ENCODE results near the gene TM4SF4.

Gene TM4SF4

DNA sequence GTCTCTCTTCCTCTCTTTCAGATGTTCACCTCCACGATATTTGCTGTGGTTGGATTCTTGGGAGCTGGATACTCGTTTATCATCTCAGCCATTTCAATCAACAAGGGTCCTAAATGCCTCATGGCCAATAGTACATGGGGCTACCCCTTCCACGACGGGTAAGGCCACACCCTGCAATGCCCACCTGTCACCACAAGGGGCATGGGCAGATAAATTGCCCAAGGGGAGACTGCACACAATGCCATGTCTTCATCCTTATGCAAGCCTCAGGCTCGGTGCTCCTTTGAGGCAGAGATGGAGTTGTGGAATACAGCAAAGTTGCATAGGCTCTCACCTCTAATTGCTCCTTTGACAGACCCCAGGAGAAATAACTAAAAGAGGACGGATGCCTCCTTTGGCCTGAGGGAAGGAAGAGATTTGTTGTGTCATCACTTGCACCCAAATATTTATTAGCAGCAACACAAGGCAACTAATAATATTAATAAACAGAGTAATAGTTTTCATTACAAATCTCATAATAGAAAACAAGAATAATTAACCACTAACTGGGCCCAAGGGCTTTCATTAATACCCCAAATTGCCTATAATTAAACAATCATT, 13.2 kb downstream of the TM4SF4 start:
- DNase-seq = peak; percentile 10 to 51

DNA sequence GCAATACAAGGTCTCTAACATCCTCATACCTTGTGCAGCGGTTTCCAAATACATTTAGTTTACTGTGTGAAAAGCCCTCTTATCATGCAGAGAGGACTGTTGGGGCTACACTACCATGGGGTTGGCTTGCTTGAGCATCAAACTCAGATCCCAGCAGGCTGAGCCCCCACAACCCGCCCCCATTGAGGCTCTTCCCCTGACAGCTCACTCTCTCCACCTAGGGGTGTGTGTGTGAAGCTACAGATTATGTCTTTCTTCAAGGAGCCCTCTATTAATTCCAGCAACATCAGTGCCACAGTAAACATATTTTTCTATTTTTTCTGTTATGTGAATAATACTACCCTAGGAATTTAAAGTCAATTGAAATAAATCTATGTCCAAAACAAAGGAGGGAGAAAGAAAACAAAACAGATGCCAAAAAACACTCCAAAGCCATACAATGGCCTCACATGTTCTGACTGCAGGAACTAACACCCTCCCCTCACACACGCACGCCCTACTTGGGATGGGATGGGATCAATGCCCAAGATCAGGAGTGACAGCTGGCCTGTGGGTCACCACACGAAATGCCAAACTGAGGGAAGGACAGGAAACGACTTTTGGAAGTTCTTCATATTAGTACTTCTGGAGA, 14.7 kb downstream of the TM4SF4 start:
- DNase-seq = peak in 1 of 2 experiments; percentile 37

DNA sequence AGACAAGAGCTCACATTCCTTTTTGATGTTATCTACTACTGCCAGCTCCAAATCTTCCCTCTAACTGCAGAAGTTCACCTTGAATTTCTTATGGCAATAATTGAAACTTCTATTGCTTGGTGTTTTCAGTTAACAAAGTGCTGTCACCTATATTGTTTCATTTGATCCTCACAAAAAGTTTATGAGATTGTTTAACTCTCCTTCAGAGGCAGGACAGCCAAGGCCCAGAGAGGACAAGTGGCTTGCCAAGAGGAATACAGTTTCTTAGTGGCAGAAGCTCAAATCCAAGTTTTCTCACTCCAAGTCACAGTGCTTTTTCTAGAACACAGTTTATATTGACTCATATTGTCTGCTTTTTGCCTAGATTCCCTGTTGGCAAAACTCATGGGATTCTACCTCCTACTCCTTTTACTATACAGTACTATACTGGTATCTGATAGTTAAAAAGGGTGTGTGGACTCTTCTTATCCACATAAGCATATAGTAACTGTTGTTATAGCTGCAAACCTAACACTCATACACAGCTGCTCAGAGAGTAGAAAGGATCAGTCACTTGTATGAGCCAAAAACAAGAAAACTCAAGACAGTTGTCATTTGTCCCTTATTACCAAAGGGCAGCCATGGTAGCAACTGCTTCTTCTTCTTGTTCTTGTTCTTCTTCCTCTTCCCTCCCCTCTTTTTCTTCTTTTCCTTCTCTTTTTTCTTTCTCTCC, 15.9 kb downstream of the TM4SF4 start:
- no peak for DNase-seq

DNA sequence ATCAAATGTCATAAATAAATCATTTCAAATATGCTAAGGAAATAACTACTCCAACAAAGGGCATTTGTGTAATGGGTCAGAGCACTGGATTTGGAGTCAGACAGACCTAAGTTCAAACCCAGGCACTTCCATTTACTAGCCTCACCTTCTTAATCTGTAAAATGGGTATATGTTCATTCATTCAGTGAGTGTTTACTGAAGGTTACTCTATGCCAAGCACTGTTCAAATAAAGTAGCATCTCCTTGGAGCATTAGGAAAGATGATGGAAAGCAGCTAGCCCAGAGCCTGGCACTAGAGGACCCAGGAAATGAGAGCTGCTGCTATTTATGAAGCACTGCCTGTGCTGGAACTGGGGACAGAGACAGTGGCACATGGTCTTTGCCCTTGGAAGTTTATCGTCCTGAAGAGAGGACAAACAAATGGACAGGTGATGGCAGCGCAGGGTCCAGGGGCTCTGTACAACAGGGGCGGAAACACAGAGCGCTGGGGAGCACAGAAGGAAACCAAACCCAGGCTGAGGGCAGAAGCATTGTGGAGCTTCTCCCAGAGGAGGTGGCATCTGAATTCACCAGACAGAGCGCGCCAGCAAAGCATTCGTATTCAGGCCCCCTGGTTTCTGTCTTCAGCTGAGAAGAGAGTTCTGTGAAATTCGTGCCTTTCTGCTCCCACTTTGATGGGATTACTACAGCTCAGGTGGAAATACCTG, 19.0 kb downstream of the TM4SF4 start:
- no peak for DNase-seq

DNA sequence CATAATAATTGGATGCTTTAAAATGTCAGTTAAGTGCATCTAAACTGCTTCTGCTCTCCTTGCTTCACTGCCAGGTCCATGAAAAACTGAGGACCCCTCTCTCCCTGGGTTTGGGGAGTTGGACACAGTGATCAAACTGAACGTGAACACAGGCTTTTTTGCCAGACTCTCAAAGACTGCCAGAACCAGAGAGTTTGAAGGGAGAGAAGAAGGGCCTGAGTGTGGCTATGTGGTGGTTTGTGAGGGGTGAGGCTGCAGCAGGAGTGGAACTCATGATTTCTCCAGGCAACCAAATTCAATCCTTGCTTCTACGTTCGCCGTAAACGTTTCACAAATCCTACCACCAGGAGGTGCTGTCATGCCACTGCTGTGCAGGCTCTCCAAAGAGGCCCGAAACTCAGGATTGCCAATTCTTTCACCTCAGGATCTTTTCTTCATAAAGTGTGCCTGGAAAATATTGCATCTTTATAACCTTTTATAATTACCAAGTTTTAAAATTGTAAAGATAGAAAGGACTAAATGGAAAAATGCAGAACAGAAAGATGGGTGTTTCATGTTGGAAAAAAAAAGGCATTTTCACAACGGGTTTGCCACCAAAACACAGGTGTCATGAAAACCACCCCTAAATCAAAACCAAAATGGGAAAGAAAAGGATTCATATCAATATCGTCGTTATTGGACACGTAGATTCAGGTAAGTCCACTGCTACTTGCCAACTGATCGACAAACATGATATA, 19.7 kb downstream of the TM4SF4 start:
- peak; percentile 58 to 73 for DNase-seq

DNA sequence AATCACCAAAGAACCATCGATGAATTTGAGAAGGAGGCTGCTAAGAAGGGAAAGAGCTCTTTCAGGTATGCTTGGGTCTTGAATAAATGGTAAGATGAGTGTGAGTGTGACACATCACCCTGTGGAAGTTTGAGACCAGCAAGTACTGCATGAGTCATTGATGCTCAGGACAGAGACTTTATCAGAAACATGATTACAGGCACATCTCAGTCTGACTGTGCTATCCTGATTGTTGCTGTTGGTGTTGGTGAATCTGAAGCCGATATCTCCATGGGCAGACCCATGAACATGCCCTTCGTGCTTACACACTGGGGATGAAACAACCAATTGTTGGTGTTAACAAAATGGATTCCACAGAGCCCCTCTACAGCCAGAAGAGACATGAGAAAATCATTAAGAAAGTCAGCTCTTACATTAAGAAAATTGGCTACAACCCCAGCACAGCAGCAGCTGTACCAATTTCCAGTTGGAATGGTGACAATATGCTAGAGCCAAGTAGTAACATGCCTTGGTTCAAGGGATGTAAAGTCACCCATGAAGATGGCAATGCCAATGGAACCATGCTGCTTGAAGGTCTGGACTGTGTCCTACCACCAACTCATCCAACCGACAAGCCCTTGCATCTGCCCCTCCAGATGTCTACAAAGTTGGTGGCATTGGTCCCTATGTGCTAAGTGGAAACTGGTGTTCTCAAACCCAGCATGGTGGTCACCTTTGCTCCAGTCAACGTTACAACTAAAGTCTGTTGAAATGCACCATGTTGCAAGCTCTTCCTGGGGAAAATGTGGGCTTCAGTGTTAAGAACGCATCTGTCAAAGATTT, 20.5 kb downstream of the TM4SF4 start:
- DNase-seq = no peak

DNA sequence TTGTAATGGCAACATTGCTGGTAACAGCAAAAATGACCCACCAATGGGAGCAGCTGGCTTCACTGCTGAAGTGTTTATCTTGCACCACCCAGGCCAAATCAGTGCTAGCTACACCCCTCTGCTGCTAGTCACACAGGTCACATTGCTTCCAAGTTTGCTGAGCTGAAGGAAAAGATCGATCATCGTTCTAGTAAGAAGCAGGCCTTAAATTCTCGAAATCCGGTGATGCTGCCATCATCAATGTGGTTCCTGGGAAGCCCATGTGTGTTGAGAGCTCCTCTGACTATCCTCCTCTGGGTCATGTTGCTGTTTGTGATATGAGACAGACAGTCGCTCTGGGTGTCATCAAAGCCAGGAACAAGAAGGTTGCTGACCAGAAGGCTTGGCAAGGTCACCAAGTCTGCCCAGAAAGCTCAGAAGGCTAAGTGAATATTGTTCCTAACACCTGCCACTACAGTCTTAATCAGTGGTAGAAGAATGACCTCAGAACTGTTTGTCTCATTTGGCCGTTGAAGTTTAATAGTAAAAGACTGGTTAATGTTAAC, 21.2 kb downstream of the TM4SF4 start:
- no peak for DNase-seq

DNA sequence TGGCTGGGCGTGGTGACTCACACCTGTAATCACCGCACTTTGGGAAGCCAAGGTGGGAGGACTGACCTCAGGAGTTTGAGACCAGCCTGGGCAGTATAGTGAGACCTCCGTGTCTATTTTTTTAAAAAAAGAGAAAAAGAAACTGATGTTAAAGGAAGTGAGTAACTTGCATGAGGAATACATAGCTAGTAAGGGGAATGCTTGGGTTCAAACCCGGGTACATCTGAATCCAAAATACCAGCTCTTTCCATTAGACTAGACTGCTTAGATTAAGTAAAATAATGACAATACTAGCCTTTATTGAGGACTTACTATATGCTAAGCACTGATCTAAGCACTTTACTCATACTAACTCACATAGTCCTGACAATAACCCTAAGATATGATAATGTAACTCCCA, 22.4 kb downstream of the TM4SF4 start:
- no peak for DNase-seq

DNA sequence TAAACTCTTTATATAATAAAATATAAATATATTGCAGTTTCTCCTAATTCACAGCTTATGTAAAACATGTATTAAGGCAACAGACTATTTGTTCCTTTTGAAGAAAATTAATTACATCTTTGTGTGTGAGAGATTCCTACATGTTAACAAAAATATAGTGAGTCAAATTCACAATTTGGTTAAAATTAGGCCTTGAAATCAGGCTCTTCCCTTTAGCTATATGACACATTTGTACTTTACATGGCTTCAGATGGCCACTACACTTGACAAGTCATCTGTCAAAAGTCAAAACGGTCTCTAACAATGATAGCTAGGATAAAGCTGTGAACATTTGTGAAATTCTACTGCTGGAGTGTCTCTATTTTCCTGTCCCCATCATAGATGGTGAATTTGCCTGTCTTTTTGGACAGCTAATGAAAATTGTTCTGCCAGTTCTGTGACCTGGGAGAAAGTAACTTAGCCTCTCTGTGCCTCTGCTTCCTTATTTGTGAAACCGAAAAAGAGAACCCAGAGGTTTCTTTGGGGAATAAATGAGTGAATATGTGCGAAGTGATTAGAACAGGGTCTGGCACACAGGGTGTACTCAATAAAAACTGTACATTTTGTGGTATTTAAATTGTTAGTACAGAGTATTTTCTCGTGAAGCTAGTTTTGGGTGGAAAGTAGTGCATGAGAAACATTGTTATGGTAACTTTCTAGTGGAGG, 23.6 kb downstream of the TM4SF4 start:
- DNase-seq = no peak

DNA sequence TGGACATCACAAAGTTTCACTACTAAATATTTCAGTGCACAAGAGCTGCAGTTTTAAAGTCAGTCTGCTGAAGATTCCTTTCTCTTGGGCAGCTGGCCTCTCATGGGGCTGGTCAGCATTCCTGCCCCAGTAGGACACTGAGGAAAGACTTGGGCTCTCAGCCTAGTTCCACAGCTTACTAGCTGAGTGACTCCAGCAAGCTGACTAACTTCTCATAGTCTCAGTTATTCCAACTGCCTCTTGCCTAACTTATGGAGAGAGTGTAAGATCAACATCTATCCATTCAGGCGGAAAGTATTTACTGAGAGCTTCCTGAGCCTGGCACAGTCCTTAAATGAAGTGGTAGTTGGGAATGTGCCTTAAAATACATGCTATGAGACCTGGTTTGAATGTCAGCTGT, 27.0 kb downstream of the TM4SF4 start:
- DNase-seq = no peak

DNA sequence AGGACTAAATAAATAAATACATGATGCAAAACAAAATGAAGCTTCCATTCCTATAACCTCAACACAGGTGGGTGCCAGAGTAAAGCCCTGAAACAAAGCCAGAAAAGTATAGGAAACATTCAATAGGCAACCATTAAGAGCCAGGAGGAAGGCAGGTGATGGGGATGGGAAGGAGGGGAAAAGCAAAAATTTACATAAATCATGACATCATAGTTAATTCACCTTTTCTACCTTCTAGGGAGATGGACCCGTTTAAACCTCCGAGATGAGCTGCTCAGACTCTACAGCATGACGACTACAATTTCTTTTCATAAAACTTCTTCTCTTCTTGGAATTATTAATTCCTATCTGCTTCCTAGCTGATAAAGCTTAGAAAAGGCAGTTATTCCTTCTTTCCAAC, 27.9 kb downstream of the TM4SF4 start:
- no peak for DNase-seq

DNA sequence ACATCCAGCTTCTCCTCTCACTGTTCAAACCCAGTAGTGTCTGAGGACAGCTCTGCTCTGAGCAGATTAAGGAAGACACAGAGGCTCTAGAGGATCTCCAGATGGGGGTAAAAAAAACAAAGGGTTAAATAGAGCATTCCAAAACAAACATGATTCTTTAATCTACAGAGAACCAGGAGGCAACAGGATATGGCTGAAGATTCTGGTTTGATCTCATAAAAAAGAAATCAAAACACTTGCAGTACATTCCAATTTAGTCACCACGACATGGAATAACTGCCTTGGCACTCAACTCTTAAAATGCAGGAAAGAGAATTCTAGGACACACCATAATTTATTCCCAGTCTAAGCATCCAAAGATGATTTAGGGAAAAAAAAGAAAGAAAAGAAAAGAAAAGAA, 32.0 kb downstream of the TM4SF4 start:
- no peak for DNase-seq

DNA sequence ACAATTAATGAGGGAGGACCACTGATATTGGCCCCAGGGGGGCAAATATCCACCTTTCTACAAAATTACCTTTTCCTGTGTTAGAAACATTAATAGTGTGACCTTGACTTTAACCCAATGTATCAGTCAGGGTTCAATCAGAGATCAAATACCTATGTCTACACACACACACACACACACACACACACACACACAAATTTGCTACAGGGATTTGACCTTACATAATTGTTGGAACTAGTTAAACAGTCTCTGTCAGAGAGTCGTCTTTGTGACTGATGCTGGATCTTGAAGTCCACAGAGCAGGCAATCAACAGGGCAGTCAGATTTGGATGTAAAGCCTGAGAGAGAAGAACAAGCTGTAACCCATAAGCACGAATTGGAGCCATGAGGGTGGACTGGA, 32.5 kb downstream of the TM4SF4 start:
- no peak for DNase-seq

DNA sequence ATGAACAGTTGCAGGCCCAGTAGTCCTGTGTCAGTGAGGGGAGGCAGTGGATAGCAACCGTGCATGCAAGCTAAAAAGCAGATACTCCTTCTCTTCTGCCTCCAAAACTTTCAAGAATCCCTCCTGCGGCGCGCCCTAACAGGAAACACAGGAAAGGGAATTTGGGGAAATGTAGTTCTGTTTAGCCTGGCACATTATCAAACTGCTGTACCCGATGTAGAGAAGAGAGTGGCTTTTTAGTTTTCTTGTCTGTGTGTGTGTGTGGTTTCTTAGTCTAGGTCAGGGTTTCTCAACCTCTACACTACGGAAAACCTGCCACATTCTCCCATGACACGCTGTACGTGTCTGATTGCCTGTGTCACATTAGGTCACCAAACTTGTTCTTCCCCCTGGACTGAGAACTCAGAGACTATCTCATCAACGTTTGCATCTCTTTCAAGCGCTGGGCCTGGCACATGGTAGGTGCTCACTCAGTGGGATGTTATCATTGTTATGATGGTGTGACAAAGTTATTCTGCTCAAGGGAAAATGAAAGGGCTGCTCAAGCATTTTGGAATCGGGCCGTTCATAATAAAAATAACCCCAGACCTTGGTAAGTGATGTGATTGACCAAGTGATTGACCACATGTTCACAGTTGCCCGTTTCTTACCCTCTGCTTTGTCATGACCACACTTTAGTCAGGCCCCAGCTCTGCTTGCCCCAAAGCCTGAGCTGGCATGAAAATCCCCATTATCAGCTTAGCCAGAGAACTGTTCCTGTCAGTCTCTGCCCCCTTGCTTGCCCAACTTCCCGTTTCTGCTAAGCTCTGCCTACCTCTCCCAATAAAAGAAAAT, 33.2 kb downstream of the TM4SF4 start:
- no peak for DNase-seq

DNA sequence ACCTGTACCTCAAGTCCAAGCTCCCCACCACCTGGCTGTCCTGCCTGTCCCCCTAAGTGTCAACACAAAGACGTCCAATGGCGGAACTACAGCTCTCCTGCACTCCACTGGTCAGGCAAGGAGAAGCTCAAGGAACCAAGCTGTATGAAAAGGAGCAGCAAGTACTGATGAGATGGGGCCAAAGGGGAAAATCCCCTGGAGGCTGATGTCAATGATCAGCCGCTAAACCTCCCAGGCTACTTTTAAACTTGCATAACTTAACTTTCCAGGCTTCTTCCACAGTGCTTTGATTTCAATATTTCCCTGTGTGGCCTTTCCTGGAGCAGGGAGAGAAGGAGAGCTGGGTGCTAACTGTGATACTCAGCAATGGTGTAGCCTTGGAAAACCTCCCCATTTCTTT, 35.0 kb downstream of the TM4SF4 start:
- no peak for DNase-seq

DNA sequence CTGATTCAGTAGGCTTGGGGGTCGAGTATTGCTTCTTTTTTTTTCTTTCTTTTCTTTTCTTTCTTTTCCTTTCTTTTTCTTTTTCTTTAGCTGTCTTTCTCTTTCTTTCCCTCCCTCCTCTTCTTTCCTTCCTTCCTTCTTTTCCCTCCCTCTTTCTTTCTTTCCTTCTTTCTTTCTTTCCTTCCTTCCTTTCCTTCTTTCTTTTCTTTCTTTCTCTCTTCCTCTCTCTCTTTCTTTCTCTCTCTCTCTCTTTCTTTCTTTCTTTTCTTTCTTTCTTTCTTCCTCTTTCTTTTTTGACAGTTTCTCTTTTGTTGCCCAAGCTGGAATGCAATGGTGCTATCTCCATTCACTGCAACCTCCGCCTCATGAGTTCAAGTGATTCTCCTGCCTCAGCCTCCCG, 36.0 kb downstream of the TM4SF4 start:
- DNase-seq = no peak

DNA sequence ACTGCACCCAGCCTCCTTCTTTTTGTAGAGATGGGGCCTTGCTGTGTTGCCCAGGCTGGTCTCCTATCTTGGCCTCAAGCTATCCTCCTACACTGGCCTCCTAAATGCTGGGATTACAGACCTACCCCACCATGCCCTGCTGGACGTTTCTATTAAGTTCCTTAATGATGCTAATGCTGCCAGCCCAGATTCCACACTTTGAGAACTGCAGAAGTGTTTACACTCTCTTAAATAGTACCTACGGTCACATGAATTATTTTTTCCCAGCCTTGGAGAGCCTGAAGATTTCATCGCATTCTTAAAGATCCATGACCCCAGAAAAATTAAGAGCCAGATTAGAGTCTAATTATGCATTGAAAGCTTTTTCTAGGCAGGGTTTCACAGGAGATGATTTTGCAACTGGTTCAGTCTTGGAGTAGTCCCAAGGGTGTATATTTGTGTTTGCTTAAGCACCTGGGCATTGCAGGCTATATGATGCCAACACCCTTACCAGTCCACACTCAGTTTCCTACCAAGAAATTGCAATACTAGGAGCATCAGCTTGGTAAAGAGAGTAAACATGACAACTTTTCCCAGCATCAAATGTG, 36.6 kb downstream of the TM4SF4 start:
- no peak for DNase-seq

DNA sequence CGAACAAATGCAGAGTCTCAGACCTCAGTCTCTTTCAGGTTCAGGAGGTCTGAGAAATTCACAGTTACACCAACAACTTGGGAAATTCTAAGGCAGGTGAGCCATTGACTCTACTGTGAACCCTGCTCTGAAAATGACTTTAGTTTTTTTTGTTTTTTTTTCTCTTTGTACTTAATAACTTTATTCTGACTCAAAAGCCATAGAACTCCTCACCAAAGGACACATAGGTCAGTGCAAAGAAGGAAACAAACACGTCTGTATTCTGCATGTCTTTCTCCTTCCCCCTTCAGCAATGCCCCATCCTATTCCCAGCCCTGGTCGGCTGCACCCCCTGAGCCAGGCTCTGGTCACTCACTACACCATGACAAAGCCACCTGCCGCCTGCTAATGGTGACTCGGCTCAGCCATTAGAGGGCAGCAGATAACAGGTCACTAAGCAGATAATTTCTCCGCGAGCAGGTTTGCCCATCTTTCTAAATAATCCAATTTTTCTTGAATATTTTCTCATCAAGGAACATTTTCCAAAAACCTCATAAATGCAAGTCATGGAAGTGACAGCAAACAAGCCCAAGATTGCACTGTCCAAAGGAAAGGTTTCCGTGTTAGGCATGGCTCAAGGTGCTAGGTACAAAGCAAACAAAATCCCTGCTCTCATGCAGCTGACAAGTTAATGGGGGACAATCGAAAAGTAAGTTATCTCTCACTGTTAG, 37.7 kb downstream of the TM4SF4 start:
- DNase-seq = peak; percentile 52 to 80

DNA sequence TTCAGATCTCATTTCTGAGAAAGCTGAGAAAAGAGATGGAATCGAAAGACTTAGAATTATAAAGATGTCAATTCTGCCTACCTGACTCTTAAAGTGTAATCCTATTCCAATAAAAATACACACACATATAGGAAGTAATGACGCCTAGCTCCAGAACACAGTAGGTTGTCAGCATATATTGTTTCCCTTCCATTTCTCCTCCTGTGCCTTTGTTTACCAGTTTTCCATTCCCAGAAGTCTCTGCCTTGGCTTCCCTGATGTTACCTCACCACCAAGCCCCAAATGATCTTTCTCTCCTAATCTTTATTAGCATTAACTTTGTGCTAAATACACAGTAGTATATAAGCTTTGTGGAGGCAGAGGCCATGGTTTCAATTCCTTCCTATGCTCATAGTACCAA, 40.0 kb downstream of the TM4SF4 start:
- DNase-seq = no peak
